ENCODE measurements around the gene GRIK1. TPM values are rescaled to one million over a fixed set of nuclear protein-coding genes. Genes with fewer than 3 reads are reported as not detected.

GRIK1 gene
- total RNA-seq, 1 experiment from 2014 or later, result 0.09 TPM

- no peak overlapping the region for H3K4me3 Mint-ChIP-seq
- POLR2A ChIA-PET, result no interaction called here
- CTCF ChIA-PET, result no interaction called here
- no peak overlapping the region for H3K27ac Mint-ChIP-seq
- no peak for ATAC-seq
- no peak for TF ChIP-seq NR2C2 (CRISPR knock-in tag; IDR thresholded peaks at IDR 0.05)
- no peak for TF ChIP-seq RELA (CRISPR knock-in tag; IDR thresholded peaks at IDR 0.05; ENCODE audit: borderline replicate concordance)
- TF ChIP-seq, protein P1, sequence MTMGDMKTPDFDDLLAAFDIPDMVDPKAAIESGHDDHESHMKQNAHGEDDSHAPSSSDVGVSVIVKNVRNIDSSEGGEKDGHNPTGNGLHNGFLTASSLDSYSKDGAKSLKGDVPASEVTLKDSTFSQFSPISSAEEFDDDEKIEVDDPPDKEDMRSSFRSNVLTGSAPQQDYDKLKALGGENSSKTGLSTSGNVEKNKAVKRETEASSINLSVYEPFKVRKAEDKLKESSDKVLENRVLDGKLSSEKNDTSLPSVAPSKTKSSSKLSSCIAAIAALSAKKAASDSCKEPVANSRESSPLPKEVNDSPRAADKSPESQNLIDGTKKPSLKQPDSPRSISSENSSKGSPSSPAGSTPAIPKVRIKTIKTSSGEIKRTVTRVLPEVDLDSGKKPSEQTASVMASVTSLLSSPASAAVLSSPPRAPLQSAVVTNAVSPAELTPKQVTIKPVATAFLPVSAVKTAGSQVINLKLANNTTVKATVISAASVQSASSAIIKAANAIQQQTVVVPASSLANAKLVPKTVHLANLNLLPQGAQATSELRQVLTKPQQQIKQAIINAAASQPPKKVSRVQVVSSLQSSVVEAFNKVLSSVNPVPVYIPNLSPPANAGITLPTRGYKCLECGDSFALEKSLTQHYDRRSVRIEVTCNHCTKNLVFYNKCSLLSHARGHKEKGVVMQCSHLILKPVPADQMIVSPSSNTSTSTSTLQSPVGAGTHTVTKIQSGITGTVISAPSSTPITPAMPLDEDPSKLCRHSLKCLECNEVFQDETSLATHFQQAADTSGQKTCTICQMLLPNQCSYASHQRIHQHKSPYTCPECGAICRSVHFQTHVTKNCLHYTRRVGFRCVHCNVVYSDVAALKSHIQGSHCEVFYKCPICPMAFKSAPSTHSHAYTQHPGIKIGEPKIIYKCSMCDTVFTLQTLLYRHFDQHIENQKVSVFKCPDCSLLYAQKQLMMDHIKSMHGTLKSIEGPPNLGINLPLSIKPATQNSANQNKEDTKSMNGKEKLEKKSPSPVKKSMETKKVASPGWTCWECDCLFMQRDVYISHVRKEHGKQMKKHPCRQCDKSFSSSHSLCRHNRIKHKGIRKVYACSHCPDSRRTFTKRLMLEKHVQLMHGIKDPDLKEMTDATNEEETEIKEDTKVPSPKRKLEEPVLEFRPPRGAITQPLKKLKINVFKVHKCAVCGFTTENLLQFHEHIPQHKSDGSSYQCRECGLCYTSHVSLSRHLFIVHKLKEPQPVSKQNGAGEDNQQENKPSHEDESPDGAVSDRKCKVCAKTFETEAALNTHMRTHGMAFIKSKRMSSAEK (CRISPR knock-in tag; IDR thresholded peaks at IDR 0.05; ENCODE audit: borderline replicate concordance), result no peak
- TF ChIP-seq, protein P2, sequence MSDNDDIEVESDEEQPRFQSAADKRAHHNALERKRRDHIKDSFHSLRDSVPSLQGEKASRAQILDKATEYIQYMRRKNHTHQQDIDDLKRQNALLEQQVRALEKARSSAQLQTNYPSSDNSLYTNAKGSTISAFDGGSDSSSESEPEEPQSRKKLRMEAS (CRISPR knock-in tag; IDR thresholded peaks at IDR 0.05), result no peak
- no peak for TF ChIP-seq SOX15 (CRISPR knock-in tag; IDR thresholded peaks at IDR 0.05)
- TF ChIP-seq, protein P3, sequence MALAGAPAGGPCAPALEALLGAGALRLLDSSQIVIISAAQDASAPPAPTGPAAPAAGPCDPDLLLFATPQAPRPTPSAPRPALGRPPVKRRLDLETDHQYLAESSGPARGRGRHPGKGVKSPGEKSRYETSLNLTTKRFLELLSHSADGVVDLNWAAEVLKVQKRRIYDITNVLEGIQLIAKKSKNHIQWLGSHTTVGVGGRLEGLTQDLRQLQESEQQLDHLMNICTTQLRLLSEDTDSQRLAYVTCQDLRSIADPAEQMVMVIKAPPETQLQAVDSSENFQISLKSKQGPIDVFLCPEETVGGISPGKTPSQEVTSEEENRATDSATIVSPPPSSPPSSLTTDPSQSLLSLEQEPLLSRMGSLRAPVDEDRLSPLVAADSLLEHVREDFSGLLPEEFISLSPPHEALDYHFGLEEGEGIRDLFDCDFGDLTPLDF (CRISPR knock-in tag; IDR thresholded peaks at IDR 0.05), result no peak
- DNase-seq (ENCODE audit: low spot score), result no peak
- no peaks in the 10 kb centered on the region for H3K36me3 Mint-ChIP-seq
- H3K9me3 Mint-ChIP-seq, result peaks cover 6% of the 10 kb centered on the region; the same call in 1 of the 2 replicates
- peaks cover 20% of the 10 kb centered on the region for H3K4me1 Mint-ChIP-seq
- no peaks in the 10 kb centered on the region for H3K27me3 Mint-ChIP-seq (ENCODE audit: low read depth)
Measured at GRCh38 chr21:29753216-29753615, 186.6 kb downstream of the GRIK1 start.

DNA sequence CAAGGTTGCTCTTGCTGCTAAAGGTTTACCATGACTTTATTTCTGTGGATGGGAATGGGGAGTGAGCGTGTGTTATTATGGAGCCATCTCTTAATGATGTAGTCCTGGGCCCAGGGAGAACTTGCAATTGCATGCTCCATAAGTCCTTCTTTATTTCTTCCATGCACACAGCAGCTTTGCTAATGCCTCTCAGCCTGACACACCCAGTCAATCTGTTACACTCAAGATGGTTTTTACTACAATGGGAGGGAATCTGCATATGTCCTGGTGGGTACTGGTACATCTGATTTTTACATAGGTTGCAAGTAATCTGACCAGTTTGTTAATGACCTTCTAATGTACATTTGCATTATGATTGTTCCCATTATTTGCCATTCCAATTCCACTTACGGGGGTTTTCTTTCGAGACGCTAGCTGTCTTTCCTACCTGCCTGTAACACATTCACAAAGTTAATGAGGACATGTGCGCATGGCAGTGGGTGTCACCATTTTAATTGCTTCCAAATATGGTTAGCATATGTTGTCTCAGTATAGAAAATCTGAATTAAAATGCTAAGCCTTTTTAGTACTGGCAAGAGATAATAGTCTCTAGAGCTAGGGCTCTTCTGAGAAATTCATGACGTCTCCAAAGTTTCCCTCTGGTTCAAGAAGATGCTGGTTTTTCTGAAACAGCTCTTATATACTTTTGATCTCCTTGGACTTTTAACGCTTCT, 188.2 kb downstream of the GRIK1 start:
- Mint-ChIP-seq H3K4me1 (peaks cover 24% of the 10 kb centered on the region), H3K27me3 (ENCODE audit: low read depth) (no peaks in the 10 kb centered on the region), H3K36me3 (no peaks in the 10 kb centered on the region), H3K27ac (0 out of 2 replicates have a peak overlapping the region, but pooled peaks have one; percentile 10), H3K4me3 (no peak overlapping the region), H3K9me3 (no peaks in the 10 kb centered on the region)
- TF ChIP-seq ZNF416 (CRISPR knock-in tag; IDR thresholded peaks at IDR 0.05) (no peak), FOXP1 (CRISPR knock-in tag; IDR thresholded peaks at IDR 0.05; ENCODE audit: borderline replicate concordance) (no peak), GABPB1 (CRISPR knock-in tag; IDR thresholded peaks at IDR 0.05) (no peak), HMGA2 (CRISPR knock-in tag; IDR thresholded peaks at IDR 0.05) (no peak), NR3C1 (CRISPR knock-in tag; conservative IDR thresholded peaks at IDR 0.05; ENCODE audit: low read depth) (no peak), KAT7 (CRISPR knock-in tag; IDR thresholded peaks at IDR 0.05; ENCODE audit: borderline replicate concordance) (no peak), ZNF671 (CRISPR knock-in tag; IDR thresholded peaks at IDR 0.05) (no peak), MXD4 (CRISPR knock-in tag; IDR thresholded peaks at IDR 0.05; ENCODE audit: borderline replicate concordance) (no peak)
- TF ChIP-seq, protein P4, sequence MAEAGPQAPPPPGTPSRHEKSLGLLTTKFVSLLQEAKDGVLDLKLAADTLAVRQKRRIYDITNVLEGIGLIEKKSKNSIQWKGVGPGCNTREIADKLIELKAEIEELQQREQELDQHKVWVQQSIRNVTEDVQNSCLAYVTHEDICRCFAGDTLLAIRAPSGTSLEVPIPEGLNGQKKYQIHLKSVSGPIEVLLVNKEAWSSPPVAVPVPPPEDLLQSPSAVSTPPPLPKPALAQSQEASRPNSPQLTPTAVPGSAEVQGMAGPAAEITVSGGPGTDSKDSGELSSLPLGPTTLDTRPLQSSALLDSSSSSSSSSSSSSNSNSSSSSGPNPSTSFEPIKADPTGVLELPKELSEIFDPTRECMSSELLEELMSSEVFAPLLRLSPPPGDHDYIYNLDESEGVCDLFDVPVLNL (CRISPR knock-in tag; IDR thresholded peaks at IDR 0.05; ENCODE audit: borderline replicate concordance, low read depth), result no peak
- TF ChIP-seq, protein P5, sequence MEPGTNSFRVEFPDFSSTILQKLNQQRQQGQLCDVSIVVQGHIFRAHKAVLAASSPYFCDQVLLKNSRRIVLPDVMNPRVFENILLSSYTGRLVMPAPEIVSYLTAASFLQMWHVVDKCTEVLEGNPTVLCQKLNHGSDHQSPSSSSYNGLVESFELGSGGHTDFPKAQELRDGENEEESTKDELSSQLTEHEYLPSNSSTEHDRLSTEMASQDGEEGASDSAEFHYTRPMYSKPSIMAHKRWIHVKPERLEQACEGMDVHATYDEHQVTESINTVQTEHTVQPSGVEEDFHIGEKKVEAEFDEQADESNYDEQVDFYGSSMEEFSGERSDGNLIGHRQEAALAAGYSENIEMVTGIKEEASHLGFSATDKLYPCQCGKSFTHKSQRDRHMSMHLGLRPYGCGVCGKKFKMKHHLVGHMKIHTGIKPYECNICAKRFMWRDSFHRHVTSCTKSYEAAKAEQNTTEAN (CRISPR knock-in tag; IDR thresholded peaks at IDR 0.05), result no peak
- ChIA-PET POLR2A (no interaction called here), CTCF (no interaction called here)
- ATAC-seq (peak; percentile 39; the same call in 1 of the 2 replicates), DNase-seq (ENCODE audit: low spot score) (no peak)
